Measurements from ENCODE around the gene PPP1R12B.
"Not testable (repeated sequence)": the region's sequence is repeated elsewhere in the genome, so short reads cannot be mapped to it uniquely, and the experiment has no call there.

GRCh38 chr1:202417141-202417540 lies 68.6 kb downstream of the PPP1R12B start:
- TF ChIP-seq, protein P1, sequence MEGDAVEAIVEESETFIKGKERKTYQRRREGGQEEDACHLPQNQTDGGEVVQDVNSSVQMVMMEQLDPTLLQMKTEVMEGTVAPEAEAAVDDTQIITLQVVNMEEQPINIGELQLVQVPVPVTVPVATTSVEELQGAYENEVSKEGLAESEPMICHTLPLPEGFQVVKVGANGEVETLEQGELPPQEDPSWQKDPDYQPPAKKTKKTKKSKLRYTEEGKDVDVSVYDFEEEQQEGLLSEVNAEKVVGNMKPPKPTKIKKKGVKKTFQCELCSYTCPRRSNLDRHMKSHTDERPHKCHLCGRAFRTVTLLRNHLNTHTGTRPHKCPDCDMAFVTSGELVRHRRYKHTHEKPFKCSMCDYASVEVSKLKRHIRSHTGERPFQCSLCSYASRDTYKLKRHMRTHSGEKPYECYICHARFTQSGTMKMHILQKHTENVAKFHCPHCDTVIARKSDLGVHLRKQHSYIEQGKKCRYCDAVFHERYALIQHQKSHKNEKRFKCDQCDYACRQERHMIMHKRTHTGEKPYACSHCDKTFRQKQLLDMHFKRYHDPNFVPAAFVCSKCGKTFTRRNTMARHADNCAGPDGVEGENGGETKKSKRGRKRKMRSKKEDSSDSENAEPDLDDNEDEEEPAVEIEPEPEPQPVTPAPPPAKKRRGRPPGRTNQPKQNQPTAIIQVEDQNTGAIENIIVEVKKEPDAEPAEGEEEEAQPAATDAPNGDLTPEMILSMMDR (IDR thresholded peaks at IDR 0.05), result not testable (repeated sequence)
- TF ChIP-seq EP300 (IDR thresholded peaks at IDR 0.05), result not testable (repeated sequence)
